Endothelial cell of umbilical vein (primary cell): ENCODE results near the gene GNB5. TPM values are rescaled to one million over a fixed set of nuclear protein-coding genes. Genes with fewer than 3 reads are reported as not detected.

Experiments used
- BruUV-seq: library from RNA; stranded (reverse); fragments of 400-500 nt; replicated peaks from 2 replicates; lab custom pipeline; 2021; lab: Mats Ljungman, UMichigan
- CTCF ChIA-PET: fragments of 300-600, 350-600 bp; sonication (Branson Sonifier 250); formaldehyde crosslinking; loops from one replicate; lab custom pipeline; 2021; ENCODE audit warnings: antibody characterized with exemption, inconsistent platforms; lab: Charles Lee
- POLR2A ChIA-PET: fragments of 300-600, 350-600 bp; sonication (Branson Sonifier 250); formaldehyde crosslinking; loops from one replicate; lab custom pipeline; 2021; ENCODE audit warnings: antibody characterized with exemption, inconsistent platforms; lab: Charles Lee
- DNase-seq: peaks from one replicate; pipeline ENCODE4 v3.0.0-alpha.2; 2011; ENCODE audit warnings: low read depth, low spot score
- FAIRE-seq: peaks from 2 replicates; lab custom pipeline; 2011; peaks lifted over from hg19 to GRCh38; lab: Jason Lieb, UNC
- H2AFZ ChIP-seq: 2 replicates; pipeline ENCODE4 v1.6.0; 2012; ENCODE audit warnings: low read depth, low read length, control low read depth, inconsistent platforms
- H3K27ac ChIP-seq: 2 replicates; pipeline ENCODE4 v1.5.1; 2011; ENCODE audit warnings: low read depth, mild to moderate bottlenecking, control low read depth, low read length, moderate library complexity; ENCODE audit not compliant: insufficient read depth
- H3K27me3 ChIP-seq, 2 experiments: 2 replicates each; pipeline versions ENCODE4 v1.6.0 to v1.6.1; 2011; ENCODE audit warnings: low read length in 2 of 2, mixed read lengths in 1 of 2; ENCODE audit not compliant: control insufficient read depth in 2 of 2, insufficient read depth in 2 of 2
- H3K36me3 ChIP-seq, 2 experiments: 2 replicates in 1 of 2; 3 replicates in 1 of 2; pipeline ENCODE4 v1.5.1; 2011; ENCODE audit warnings: low read length in 2 of 2, mild to moderate bottlenecking in 1 of 2, moderate library complexity in 1 of 2; ENCODE audit not compliant: control insufficient read depth in 2 of 2, insufficient read depth in 2 of 2; ENCODE audit errors: extremely low read depth in 1 of 2
- H3K4me1 ChIP-seq: 3 replicates; pipeline ENCODE4 v1.5.1; 2011; ENCODE audit warnings: mild to moderate bottlenecking, low read length; ENCODE audit not compliant: control insufficient read depth, insufficient read depth; ENCODE audit errors: extremely low read depth
- H3K4me2 ChIP-seq: 2 replicates; pipeline ENCODE4 v1.6.1; 2011; ENCODE audit warnings: low read length, control low read depth, mixed read lengths; ENCODE audit not compliant: insufficient read depth
- H3K4me3 ChIP-seq, 3 experiments: fragments of 200-600 bp in 1 of 3; sonication (generic), shearing (Covaris generic) in 1 of 3; replicated peaks in 1 of 3; 2 replicates each; pipeline ENCODE4 v1.5.1; 2011 to 2016; ENCODE audit warnings: control low read depth in 3 of 3, low read length in 3 of 3, mild to moderate bottlenecking in 2 of 3, inconsistent platforms in 1 of 3, low read depth in 1 of 3, moderate library complexity in 1 of 3; ENCODE audit not compliant: insufficient read depth in 1 of 3
- H3K79me2 ChIP-seq: 2 replicates; pipeline ENCODE4 v1.6.0; 2012; ENCODE audit warnings: low read length, inconsistent platforms; ENCODE audit not compliant: control insufficient read depth, insufficient read depth
- H3K9ac ChIP-seq: replicated peaks from 2 replicates; pipeline ENCODE3; 2011; ENCODE audit warnings: low read length, control low read depth; ENCODE audit not compliant: insufficient read depth; ENCODE audit errors: extremely low read depth
- H3K9me1 ChIP-seq: replicated peaks from 3 replicates; pipeline ENCODE4 v1.6.0; 2011; ENCODE audit warnings: mild to moderate bottlenecking, low read length; ENCODE audit not compliant: control insufficient read depth, insufficient read depth; ENCODE audit errors: extremely low read depth
- H3K9me3 ChIP-seq: replicated peaks from 2 replicates; pipeline ENCODE4 v1.5.1; 2012; ENCODE audit warnings: low read length, inconsistent platforms; ENCODE audit not compliant: control insufficient read depth, insufficient read depth
- H4K20me1 ChIP-seq: replicated peaks from 2 replicates; pipeline ENCODE3; 2011; ENCODE audit warnings: mild to moderate bottlenecking, low read length; ENCODE audit not compliant: control insufficient read depth, insufficient read depth; ENCODE audit errors: extremely low read depth
- EZH2 ChIP-seq: IDR thresholded peaks from 2 replicates; pipeline ENCODE4 v1.6.1; 2012; ENCODE audit warnings: borderline replicate concordance, low read depth, mild to moderate bottlenecking, moderate library complexity, low read length, inconsistent platforms; ENCODE audit not compliant: severe bottlenecking
- FOS ChIP-seq: IDR thresholded peaks from 2 replicates; pipeline ENCODE4 v1.6.1; 2011; ENCODE audit warnings: mild to moderate bottlenecking, low read length, moderate library complexity, borderline replicate concordance; ENCODE audit not compliant: insufficient read depth
- GATA2 ChIP-seq: IDR thresholded peaks from 2 replicates; pipeline ENCODE4 v1.7.0; 2011; ENCODE audit warnings: low read depth, mild to moderate bottlenecking, moderate library complexity, mixed read lengths, low read length; ENCODE audit not compliant: insufficient read length, insufficient read depth
- JUN ChIP-seq: IDR thresholded peaks from 2 replicates; pipeline ENCODE4 v1.6.1; 2011; ENCODE audit warnings: borderline replicate concordance, low read depth; ENCODE audit not compliant: insufficient read length, insufficient read depth
- MYC ChIP-seq: IDR thresholded peaks from one replicate; pipeline ENCODE4 v1.6.1; 2011; ENCODE audit warnings: mild to moderate bottlenecking, low read depth, low read length
- POLR2A ChIP-seq: IDR thresholded peaks from 2 replicates; pipeline ENCODE4 v1.6.1; 2012; ENCODE audit warnings: low read depth, mild to moderate bottlenecking, control low read depth, low read length
- POLR2AphosphoS5 ChIP-seq: IDR thresholded peaks from 2 replicates; pipeline ENCODE4 v1.6.1; 2012; ENCODE audit warnings: low read depth, mild to moderate bottlenecking, control low read depth, low read length, moderate library complexity; ENCODE audit not compliant: insufficient read depth
- dilution Hi-C: fragments of 300-500 bp; cut with MboI; formaldehyde crosslinking; loops from one replicate; pipeline ENCODE4 v1.15.0; 2019; ENCODE audit warnings: low sequenced_read_pairs; ENCODE audit not compliant: extremely low pct_ligation_motif_present
- intact Hi-C: fragments of 100-400 bp; cut with micrococcal nuclease; formaldehyde crosslinking; loops from one replicate; pipeline ENCODE4 v1.10.0; 2022
- polyA plus RNA-seq, 4 experiments: library from polyadenylated mRNA; depleted of rRNA in 3 of 4; stranded (reverse) in 3 of 4; unstranded in 1 of 4; fragments of >200 nt; gene quantifications; 2 replicates each; pipeline versions ENCODE4 v1.2.1 to v1.2.3, GENCODE V29; 2011 to 2012; ENCODE audit warnings: missing spikeins in 1 of 4
- total RNA-seq: library from RNA; stranded (reverse); gene quantifications from 2 replicates; pipeline ENCODE4 v1.2.3, GENCODE V29; 2021
- TF ChIP-seq, protein P1 (sequence below): IDR thresholded peaks from 2 replicates; pipeline ENCODE4 v1.6.1; 2011; ENCODE audit not compliant: insufficient read depth, insufficient read length
- TF ChIP-seq, protein P2 (sequence below), 2 donors: IDR thresholded peaks; 1 replicate in 1 of 2; 2 replicates in 1 of 2; pipeline ENCODE4 v1.5.1; 2011; ENCODE audit warnings: low read length in 2 of 2, mild to moderate bottlenecking in 2 of 2, moderate library complexity in 2 of 2, control low read depth in 1 of 2, inconsistent platforms in 1 of 2, low read depth in 1 of 2; ENCODE audit not compliant: insufficient read depth in 1 of 2; ENCODE audit errors: extremely low read depth in 1 of 2

Gene GNB5
- total and polyA plus RNA-seq, 2 donors (not counting 3 experiments of a cell fraction or from before 2014, with no cell fraction given), result 15.6 to 16.8 TPM

DNA sequence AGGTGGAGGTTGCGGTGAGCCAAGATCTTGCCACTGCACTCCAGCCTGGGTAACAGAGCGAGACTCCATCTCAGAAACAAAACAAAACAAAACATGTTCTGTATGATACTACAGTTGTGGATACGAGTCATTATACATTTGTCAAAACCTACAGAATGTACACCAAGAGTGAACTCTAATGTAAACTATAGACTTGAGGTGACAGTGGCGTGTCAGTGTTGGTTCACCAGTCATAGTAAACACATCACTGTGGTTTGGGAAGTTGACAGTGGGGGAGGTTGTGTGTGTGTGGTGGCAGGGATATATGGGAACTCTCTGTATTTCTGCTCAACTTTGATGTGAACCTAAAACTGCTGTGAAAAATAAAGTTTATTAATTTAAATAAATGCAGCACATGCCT, 33.0 kb upstream of the GNB5 start:
- Histone ChIP-seq H3K4me3 (no peak overlapping the region), H4K20me1 (no peaks in the 10 kb centered on the region), H3K9ac (no peak overlapping the region), H3K9me1 (no peaks in the 10 kb centered on the region), H3K27ac (no peak overlapping the region), H2AFZ (no peak overlapping the region), H3K4me2 (no peak overlapping the region), H3K79me2 (no peaks in the 10 kb centered on the region), H3K36me3 (peaks cover 0 to 4% of the 10 kb centered on the region in 2 experiments), H3K4me1 (no peaks in the 10 kb centered on the region), H3K9me3 (no peaks in the 10 kb centered on the region), H3K27me3 (no peaks in the 10 kb centered on the region)
- dilution Hi-C loops, result no loop called here
- DNase-seq (no peak), FAIRE-seq (no peak)
- no TSS peak for BruUV-seq
- TF ChIP-seq GATA2 (no peak), EZH2 (no peak), POLR2A (no peak), POLR2AphosphoS5 (no peak), FOS (no peak), JUN (no peak), MYC (no peak)
- TF ChIP-seq, protein P1, sequence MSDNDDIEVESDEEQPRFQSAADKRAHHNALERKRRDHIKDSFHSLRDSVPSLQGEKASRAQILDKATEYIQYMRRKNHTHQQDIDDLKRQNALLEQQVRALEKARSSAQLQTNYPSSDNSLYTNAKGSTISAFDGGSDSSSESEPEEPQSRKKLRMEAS, result no peak
- TF ChIP-seq, protein P2, sequence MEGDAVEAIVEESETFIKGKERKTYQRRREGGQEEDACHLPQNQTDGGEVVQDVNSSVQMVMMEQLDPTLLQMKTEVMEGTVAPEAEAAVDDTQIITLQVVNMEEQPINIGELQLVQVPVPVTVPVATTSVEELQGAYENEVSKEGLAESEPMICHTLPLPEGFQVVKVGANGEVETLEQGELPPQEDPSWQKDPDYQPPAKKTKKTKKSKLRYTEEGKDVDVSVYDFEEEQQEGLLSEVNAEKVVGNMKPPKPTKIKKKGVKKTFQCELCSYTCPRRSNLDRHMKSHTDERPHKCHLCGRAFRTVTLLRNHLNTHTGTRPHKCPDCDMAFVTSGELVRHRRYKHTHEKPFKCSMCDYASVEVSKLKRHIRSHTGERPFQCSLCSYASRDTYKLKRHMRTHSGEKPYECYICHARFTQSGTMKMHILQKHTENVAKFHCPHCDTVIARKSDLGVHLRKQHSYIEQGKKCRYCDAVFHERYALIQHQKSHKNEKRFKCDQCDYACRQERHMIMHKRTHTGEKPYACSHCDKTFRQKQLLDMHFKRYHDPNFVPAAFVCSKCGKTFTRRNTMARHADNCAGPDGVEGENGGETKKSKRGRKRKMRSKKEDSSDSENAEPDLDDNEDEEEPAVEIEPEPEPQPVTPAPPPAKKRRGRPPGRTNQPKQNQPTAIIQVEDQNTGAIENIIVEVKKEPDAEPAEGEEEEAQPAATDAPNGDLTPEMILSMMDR (IDR thresholded peaks at IDR 0.05; ENCODE audit: extremely low read depth in 1 of 2, insufficient read depth in 1 of 2, low read depth in 1 of 2, low read length in 2 of 2), result no peak
- CTCF ChIA-PET, result interaction anchor here (3.7 kb wide), 1 partner anchor 40 kb away, joined by 93 read pairs; no protein-coding TSS in a partner anchor
- intact Hi-C loops, result loop anchor here (10.0 kb wide), 1 partner anchor 319 kb away; no protein-coding TSS in a partner anchor
- POLR2A ChIA-PET, result no interaction called here
